ENCODE data around the gene CCDC33. TPM values are rescaled to one million over a fixed set of nuclear protein-coding genes. Genes with fewer than 3 reads are reported as not detected.

The CCDC33 gene
- total RNA-seq, 3 donors from 2014 or later, result 0.22 TPM; not detected in 2

- intact Hi-C loops (cut with DNase I, micrococcal nuclease), result no loop called here
- DNase-seq (no peak), ATAC-seq (no peak)
- TF ChIP-seq CTCF (IDR thresholded peaks at IDR 0.05), result no peak
- Histone ChIP-seq H3K4me3 (no peak overlapping the region), H3K9me3 (no peaks in the 10 kb centered on the region), H3K36me3 (ENCODE audit: low read depth) (no peaks in the 10 kb centered on the region), H3K4me1 (ENCODE audit: low read depth) (no peaks in the 10 kb centered on the region)
Observed at GRCh38 chr15:74259292-74259648, 23.1 kb downstream of the CCDC33 start.

GRCh38 chr15:74259821-74260607, 23.9 kb downstream of the CCDC33 start:
- intact Hi-C loops (cut with DNase I, micrococcal nuclease), result no loop called here
- no peak for TF ChIP-seq CTCF (IDR thresholded peaks at IDR 0.05)

GRCh38 chr15:74261041-74261440, 24.9 kb downstream of the CCDC33 start:
- Histone ChIP-seq H3K36me3 (ENCODE audit: low read depth) (no peaks in the 10 kb centered on the region), H3K4me3 (no peak overlapping the region), H3K9me3 (no peaks in the 10 kb centered on the region), H3K4me1 (ENCODE audit: low read depth) (no peaks in the 10 kb centered on the region)
- intact Hi-C loops (cut with DNase I, micrococcal nuclease), result no loop called here
- no peak for DNase-seq
- no peak for ATAC-seq
- TF ChIP-seq CTCF (IDR thresholded peaks at IDR 0.05), result no peak

More at GRCh38 chr15:74259821-74260607, 23.9 kb downstream of the CCDC33 start:
- Histone ChIP-seq H3K4me3 (no peak overlapping the region), H3K9me3 (no peaks in the 10 kb centered on the region), H3K4me1 (ENCODE audit: low read depth) (no peaks in the 10 kb centered on the region), H3K36me3 (ENCODE audit: low read depth) (no peaks in the 10 kb centered on the region)
- no peak for ATAC-seq
- no peak for DNase-seq

GRCh38 chr15:74261685-74262084, 25.6 kb downstream of the CCDC33 start:
- no peak for TF ChIP-seq CTCF (IDR thresholded peaks at IDR 0.05)
- no peak for ATAC-seq
- no peak overlapping the region for H3K4me3 ChIP-seq
- no peak for DNase-seq
- H3K9me3 ChIP-seq, result no peaks in the 10 kb centered on the region
- intact Hi-C loops (cut with DNase I, micrococcal nuclease), result no loop called here
- no peaks in the 10 kb centered on the region for H3K4me1 ChIP-seq (ENCODE audit: low read depth)
- no peaks in the 10 kb centered on the region for H3K36me3 ChIP-seq (ENCODE audit: low read depth)

- intact Hi-C loops (cut with DNase I, micrococcal nuclease), result no loop called here
- no peak for TF ChIP-seq CTCF (IDR thresholded peaks at IDR 0.05)
Observed at GRCh38 chr15:74262151-74262550, 26.0 kb downstream of the CCDC33 start.

More at GRCh38 chr15:74262151-74262550, 26.0 kb downstream of the CCDC33 start:
- H3K36me3 ChIP-seq (ENCODE audit: low read depth), result no peaks in the 10 kb centered on the region
- H3K9me3 ChIP-seq, result no peaks in the 10 kb centered on the region
- H3K4me1 ChIP-seq (ENCODE audit: low read depth), result no peaks in the 10 kb centered on the region
- ATAC-seq (no peak), DNase-seq (no peak)
- H3K4me3 ChIP-seq, result no peak overlapping the region
